Breast epithelium (tissue), 3 donors: ENCODE results near the gene TESPA1.

ENCODE experiments used
- POLR2A ChIP-seq: fragments of 450-650 bp; IDR thresholded peaks from one replicate; pipeline ENCODE4 v1.6.1; 2016; ENCODE audit warnings: antibody characterized with exemption, mild to moderate bottlenecking, moderate library complexity
- POLR2AphosphoS5 ChIP-seq, 3 donors: sonication (generic); formaldehyde crosslinking; IDR thresholded peaks; one replicate each; pipeline ENCODE4 v1.6.1; 2017; ENCODE audit warnings: antibody characterized with exemption in 3 of 3
- TF ChIP-seq, protein P1 (sequence below), 3 donors: fragments of 450-650 bp; IDR thresholded peaks; one replicate each; pipeline ENCODE4 v1.5.1; 2016 to 2017; ENCODE audit warnings: antibody characterized with exemption in 3 of 3, mild to moderate bottlenecking in 3 of 3, moderate library complexity in 3 of 3

DNA sequence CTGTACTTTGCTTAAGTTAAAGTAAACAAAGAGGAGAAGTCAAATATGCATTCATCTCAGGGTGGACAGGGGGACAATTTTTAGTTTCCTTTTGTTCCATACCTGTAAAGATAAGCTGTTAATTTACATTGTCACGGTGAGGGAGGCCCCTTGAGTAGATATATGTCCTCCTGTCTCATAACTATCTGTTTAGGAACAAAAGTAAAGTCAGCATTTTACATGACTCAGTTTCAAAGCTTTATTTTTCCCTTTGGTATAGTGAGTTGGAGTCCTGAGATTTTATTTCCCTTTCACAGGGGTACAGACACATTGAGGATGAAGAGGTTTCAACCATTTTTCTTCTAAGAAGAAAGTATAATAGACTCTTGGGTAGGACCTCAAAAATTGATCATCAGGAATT is 50.1 kb downstream of the TESPA1 start:
- TF ChIP-seq, protein P1, sequence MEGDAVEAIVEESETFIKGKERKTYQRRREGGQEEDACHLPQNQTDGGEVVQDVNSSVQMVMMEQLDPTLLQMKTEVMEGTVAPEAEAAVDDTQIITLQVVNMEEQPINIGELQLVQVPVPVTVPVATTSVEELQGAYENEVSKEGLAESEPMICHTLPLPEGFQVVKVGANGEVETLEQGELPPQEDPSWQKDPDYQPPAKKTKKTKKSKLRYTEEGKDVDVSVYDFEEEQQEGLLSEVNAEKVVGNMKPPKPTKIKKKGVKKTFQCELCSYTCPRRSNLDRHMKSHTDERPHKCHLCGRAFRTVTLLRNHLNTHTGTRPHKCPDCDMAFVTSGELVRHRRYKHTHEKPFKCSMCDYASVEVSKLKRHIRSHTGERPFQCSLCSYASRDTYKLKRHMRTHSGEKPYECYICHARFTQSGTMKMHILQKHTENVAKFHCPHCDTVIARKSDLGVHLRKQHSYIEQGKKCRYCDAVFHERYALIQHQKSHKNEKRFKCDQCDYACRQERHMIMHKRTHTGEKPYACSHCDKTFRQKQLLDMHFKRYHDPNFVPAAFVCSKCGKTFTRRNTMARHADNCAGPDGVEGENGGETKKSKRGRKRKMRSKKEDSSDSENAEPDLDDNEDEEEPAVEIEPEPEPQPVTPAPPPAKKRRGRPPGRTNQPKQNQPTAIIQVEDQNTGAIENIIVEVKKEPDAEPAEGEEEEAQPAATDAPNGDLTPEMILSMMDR (IDR thresholded peaks at IDR 0.05) = no peak
- no peak for TF ChIP-seq POLR2A
- TF ChIP-seq POLR2AphosphoS5 (IDR thresholded peaks at IDR 0.05) = no peak
